HG02642 (cell line): ENCODE measurements around the gene SLC15A4.
A peak's percentile ranks its signal among the peaks of the same experiment; 100 is the strongest.
"Not testable (repeated sequence)": the region's sequence is repeated elsewhere in the genome, so short reads cannot be mapped to it uniquely, and the experiment has no call there.

Experiments used
- ATAC-seq: cut with Tn5 transposase; IDR thresholded peaks from one replicate; pipeline ENCODE4 v1.9.1; 2021; ENCODE audit warnings: mild to moderate bottlenecking; ENCODE audit not compliant: unreplicated experiment, poor library complexity

Gene SLC15A4

GRCh38 chr12:128815779-128816642 is 7.7 kb downstream of the SLC15A4 start:
- ATAC-seq: no peak

DNA sequence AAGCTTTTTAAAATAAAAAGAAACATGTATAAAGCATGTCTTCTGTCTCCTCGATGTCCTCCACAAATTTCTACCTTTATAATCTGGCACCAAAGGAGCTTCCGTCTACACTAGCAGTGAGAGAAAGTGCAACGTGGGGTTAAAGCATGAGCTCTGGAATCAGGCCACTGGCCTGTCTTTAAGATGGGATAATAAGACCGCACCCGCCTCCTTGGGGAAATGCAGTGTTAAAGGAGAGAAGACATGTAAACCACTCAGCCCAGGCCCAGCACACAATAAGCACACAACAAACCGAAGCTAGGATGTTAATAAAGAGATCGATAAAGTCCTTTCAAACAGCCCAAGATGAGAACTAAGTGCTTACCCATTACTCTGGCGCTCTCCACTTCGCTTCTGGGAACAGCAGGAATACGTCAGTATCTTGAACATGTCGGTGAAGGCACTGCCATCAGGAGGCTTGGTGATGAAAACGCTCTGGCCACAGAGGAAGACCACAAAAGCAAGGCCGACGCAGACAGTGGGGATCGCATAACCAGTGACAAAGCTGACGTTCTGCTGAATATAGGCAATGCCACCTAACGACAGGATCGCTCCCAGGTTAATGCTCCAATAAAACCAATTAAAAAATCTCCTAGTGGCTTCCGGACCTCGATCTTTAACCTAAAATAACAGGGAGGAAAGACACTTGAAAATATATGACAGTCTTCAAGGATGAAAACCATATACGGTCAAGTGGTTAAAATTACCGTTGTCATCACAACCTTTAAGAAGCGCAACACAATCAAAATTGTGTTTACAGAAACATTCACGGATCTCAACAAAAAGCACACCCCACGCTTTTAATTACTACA is 9.1 kb downstream of the SLC15A4 start:
- ATAC-seq: no peak

GRCh38 chr12:128813883-128814282 is 9.9 kb downstream of the SLC15A4 start:
- peak; percentile 27 for ATAC-seq

GRCh38 chr12:128813392-128813791 is 10.4 kb downstream of the SLC15A4 start:
- no peak for ATAC-seq

DNA sequence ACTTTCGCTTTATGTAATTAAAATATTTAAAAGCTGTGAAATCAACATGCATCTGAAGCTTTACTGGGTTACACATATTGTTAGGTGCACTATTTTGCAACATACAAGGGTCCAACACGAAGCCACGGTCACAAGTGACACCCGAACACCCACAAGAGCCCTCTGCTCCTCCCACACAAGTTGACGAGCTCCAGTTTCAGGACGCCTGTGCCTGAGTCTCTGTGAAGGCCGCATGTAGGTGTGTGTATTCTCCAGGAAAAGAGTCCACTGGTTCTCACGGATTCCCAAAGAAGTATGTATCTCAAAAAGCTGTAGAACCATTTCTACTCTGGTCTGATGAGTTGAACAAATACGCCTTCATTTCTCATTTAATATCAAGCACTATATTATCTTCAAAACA is 12.0 kb downstream of the SLC15A4 start:
- ATAC-seq: no peak

DNA sequence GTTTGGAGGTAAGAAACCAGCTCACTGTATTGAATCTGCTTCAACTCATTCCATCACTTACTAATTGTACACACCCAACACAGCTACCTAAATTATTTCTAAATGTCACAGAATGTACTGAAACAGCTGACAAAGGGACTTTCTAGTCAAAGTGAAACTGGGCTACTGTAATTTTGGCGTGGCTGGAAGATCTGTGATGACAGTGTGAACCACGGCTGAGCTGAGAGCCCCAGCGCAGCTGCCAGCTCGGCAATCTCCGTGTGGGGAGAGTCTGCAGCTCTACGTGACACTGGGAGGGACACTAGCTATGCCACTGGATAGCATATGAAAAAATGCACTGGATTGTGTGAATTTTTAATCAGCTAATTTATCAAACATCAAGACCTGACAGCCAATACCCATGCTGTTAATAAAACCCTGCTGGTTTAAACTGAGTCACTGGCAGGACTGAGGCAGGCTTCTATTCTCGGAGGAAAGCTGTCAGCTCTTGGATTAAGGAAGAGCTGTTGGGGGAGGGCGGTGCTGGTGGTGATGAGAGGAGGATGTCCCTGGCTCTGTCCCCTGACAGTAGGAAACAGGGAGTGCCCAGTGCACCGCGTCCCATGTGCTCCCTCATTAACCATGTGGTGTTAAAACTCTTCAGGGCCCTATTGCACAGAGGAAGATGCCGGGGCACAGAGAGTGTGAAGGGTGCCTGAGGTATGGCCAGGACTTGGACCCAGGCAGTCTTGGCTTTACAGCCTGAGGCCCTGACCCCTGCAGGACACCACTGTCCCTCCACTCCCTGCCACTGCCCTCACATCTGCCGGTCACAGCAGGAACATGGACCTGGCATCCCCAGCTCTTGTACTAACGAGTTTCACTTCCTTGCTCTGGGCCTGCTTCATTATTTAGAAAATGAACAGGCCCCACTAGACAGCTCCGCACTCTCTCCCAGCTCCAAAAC is 13.3 kb downstream of the SLC15A4 start:
- peak; percentile 93 for ATAC-seq

- no peak for ATAC-seq
Measured at GRCh38 chr12:128808651-128809050, 15.1 kb downstream of the SLC15A4 start.

DNA sequence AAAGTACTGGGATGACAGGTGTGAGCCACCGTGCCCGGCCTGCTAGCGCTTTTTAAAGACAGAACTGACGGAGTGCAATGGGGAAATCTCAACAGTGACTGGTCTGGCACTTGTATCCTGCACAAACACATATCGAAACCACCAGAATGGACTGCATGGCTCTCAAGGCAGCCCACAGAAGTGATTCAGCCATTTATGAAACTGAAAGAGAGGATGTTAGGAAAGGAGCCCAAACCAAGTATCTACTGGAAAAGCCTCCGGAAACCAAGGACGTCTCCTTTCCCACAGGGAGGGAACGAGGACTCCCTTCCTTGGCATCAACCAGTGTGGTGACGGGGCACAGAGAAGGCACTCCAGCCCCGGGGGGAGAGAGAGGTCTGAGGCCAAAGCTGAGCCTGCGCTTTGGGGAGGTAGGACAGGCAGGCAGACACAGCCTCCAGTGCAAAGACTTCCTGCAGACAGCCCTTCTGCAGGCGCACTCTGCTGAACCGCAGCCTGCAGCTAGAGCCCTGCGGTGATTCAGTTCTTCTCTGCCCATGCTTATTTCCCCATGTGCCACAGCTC is 16.5 kb downstream of the SLC15A4 start:
- ATAC-seq: no peak

- no peak for ATAC-seq
Measured at GRCh38 chr12:128806573-128806972, 17.2 kb downstream of the SLC15A4 start.

DNA sequence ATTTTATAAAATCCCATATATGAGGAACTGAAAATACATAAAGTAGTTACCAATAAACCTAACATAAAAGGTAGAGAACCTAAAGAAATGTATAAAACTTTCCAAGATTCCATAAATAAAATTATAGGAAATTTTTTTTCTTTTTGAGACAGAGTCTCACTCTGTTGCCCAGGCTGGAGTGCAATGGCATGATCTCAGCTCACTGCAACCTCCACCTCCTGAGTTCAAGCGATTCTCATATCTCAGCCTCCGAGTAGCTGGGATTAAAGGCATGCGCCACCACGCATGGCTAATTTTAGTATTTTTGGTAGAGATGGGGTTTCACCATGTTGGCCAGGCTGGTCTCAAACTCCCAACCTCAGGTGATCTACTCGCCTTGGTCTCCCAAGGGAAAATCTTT is 18.4 kb downstream of the SLC15A4 start:
- not testable (repeated sequence) for ATAC-seq

DNA sequence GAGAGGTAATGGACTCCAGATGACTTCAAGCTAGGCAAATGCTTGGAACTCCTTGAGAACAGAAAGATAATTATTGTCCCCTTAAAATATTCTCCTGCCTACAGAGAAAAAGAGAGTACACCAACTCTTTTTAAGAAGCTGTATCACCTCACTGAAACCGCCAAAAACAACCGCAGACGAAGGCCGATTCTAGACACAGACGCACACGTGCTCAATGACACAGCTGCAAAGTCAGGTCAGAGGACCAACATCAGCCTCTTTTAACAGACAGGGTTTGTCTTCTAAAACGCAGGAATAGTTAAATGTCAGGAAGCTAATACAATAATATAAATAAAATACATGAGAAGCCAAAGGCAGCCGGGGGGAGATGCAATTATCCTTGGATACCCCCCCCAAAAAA is 19.0 kb downstream of the SLC15A4 start:
- ATAC-seq: no peak

- ATAC-seq: no peak
Measured at GRCh38 chr12:128803788-128804187, 20.0 kb downstream of the SLC15A4 start.

- no peak for ATAC-seq
Measured at GRCh38 chr12:128802756-128803155, 21.0 kb downstream of the SLC15A4 start.

- peak; percentile 24 for ATAC-seq
Measured at GRCh38 chr12:128801879-128802391, 21.8 kb downstream of the SLC15A4 start.

DNA sequence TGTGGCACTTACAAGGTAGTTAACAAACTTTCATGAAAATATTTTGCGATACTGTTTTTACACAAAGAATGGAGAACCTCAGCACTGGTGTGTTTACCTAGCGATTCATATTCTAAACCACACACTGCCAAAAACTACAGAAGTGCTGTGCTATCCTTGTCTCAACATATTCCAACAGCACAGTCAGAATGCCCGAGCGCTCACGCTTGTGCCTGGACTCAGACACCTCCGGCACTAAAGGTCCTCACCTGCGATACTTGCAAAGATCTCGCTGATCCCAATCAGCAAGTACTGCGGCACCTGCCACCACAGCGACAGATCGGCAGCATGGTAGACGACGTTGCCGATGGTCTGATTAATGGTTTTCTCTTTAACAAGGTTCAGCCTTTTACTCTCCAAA is 23.2 kb downstream of the SLC15A4 start:
- ATAC-seq: no peak

GRCh38 chr12:128798571-128799341 is 25.0 kb downstream of the SLC15A4 start:
- peak; percentile 27 for ATAC-seq

DNA sequence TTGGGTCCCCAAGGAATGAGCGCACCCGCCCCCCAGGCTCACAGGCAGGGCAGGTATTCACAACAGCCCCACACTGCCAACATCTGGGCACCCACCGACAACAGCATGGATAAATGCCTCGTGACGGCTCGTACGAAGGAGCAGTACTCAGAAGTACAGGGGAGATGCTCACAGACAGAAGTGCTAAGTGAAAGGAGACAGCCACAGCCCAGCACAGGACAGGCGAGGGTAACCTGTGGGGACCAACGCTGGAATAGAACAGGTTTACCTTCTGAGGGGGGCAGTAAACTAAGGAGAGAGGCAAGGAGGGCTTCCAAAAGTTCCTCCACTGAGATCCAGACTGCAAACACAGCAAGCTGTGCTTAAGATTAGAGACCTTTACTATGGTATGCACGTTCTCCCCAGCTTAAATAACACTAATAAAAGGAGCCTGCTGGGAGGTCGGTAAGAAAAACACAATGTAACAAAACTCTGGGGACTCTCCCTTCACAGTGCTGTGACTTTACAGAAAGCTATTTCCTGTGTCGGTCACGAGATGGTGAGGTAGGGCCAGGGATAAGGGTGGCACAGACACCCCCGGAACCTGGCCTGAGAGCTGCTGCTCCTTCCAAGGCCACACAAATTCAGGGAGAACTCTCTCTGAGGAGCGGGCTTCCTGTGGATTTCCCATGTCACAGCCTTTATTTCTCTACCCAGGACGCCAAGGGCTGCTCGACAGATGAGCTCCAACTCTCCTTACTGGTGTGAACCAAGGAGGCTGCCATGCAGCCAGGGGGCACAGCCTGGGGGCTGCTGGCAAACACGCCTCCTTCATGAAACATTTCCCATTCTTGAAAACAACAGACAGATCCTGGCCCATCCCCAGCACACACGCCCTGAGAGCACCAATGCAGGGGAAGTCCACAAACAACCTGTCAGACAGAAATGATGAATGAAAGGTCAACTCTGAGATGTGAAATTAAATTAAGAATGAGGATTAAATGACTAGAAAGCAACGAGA is 26.3 kb downstream of the SLC15A4 start:
- ATAC-seq: peak; percentile 59
